Neural progenitor cell (in vitro differentiated cells): ENCODE measurements around the gene BTBD18.

Experiments used
- EZH2 ChIP-seq: fragments of 200-600 bp; sonication (generic); IDR thresholded peaks from 2 replicates; pipeline ENCODE4 v1.6.1; 2017; ENCODE audit warnings: antibody characterized with exemption, mild to moderate bottlenecking, moderate library complexity
- TF ChIP-seq, protein P1 (sequence below): fragments of 200-600 bp; sonication (generic); IDR thresholded peaks from 2 replicates; pipeline ENCODE4 v1.5.1; 2017; ENCODE audit warnings: antibody characterized with exemption, mild to moderate bottlenecking

DNA sequence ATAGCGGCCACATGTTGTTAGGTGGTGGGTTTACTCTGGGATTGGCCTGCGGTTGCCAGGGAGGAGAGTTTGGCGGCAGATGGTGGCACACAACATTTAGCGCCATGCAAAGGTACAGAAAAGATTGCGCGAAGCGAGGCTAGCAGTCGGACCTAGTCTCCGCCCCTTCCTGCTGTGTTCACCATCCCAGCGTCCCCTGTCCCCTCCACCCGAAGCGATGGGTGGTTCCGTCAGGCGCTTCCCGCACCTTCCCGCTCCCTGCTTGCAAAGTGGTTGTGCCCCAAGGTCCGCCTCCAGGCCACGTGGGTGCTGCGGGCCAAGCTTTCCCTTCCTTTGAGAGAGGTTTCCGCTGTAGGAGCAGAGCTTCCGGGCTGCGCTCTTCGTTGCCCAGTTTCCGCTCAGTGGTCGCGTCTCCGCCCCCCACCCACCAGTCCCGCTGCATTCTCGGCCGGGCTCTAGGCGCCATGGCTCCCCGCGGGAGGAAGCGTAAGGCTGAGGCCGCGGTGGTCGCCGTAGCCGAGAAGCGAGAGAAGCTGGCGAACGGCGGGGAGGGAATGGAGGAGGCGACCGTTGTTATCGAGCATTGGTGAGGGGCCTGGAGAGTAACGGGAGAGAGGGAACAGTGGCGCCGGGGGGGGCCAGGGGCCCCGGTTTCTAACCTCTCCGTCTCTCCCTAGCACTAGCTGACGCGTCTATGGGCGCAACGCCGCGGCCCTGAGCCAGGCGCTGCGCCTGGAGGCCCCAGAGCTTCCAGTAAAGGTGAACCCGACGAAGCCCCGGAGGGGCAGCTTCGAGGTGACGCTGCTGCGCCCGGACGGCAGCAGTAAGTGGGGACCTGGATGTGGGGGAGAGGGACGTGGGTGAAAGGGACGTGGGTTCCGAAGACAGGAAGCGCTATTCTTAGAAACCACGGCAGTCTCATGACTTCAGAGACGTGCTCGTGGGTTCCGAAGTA, 10.2 kb downstream of the BTBD18 start, which contains the start of gene SELENOH:
- TF ChIP-seq, protein P1, sequence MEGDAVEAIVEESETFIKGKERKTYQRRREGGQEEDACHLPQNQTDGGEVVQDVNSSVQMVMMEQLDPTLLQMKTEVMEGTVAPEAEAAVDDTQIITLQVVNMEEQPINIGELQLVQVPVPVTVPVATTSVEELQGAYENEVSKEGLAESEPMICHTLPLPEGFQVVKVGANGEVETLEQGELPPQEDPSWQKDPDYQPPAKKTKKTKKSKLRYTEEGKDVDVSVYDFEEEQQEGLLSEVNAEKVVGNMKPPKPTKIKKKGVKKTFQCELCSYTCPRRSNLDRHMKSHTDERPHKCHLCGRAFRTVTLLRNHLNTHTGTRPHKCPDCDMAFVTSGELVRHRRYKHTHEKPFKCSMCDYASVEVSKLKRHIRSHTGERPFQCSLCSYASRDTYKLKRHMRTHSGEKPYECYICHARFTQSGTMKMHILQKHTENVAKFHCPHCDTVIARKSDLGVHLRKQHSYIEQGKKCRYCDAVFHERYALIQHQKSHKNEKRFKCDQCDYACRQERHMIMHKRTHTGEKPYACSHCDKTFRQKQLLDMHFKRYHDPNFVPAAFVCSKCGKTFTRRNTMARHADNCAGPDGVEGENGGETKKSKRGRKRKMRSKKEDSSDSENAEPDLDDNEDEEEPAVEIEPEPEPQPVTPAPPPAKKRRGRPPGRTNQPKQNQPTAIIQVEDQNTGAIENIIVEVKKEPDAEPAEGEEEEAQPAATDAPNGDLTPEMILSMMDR, result no peak
- peak; percentile 38 for TF ChIP-seq EZH2
